Ishikawa (cell line): ENCODE data around the gene MTO1.

Source experiments
- CEBPB ChIP-seq: IDR thresholded peaks from 2 replicates; pipeline ENCODE4 v1.6.1; 2012
- CREB1 ChIP-seq: IDR thresholded peaks from 2 replicates; pipeline ENCODE4 v1.6.1; 2012; ENCODE audit warnings: low read depth
- EGR1 ChIP-seq: IDR thresholded peaks from 2 replicates; pipeline ENCODE4 v1.6.1; 2012
- EP300 ChIP-seq: IDR thresholded peaks from 2 replicates; pipeline ENCODE4 v1.6.1; 2012; ENCODE audit warnings: borderline replicate concordance
- FOXM1 ChIP-seq: IDR thresholded peaks from 2 replicates; pipeline ENCODE4 v1.6.1; 2012; ENCODE audit warnings: low read depth, borderline replicate concordance
- MAX ChIP-seq: IDR thresholded peaks from 2 replicates; pipeline ENCODE4 v1.6.1; 2012
- NFIC ChIP-seq: IDR thresholded peaks from 2 replicates; pipeline ENCODE4 v1.6.1; 2012
- RAD21 ChIP-seq: IDR thresholded peaks from 2 replicates; pipeline ENCODE4 v1.6.1; 2012; ENCODE audit warnings: low read depth
- TAF1 ChIP-seq: IDR thresholded peaks from 2 replicates; pipeline ENCODE4 v1.6.1; 2012; ENCODE audit warnings: low read depth, mild to moderate bottlenecking
- TCF12 ChIP-seq: IDR thresholded peaks from 2 replicates; pipeline ENCODE4 v1.6.1; 2012; ENCODE audit warnings: low read depth
- TEAD4 ChIP-seq: IDR thresholded peaks from 2 replicates; pipeline ENCODE4 v1.6.1; 2012
- YY1 ChIP-seq: IDR thresholded peaks from 2 replicates; pipeline ENCODE4 v1.6.1; 2012; ENCODE audit warnings: low read depth
- ZBTB7A ChIP-seq: IDR thresholded peaks from 2 replicates; pipeline ENCODE4 v1.6.1; 2012; ENCODE audit warnings: low read depth
- TF ChIP-seq, protein P1 (sequence below): IDR thresholded peaks from 2 replicates; pipeline ENCODE4 v1.6.1; 2012
- TF ChIP-seq, protein P2 (sequence below): IDR thresholded peaks from 2 replicates; pipeline ENCODE4 v1.6.1; 2012; ENCODE audit warnings: low read depth, mild to moderate bottlenecking

The MTO1 gene

GRCh38 chr6:73435236-73435635 is 26.3 kb upstream of the MTO1 start:
- TF ChIP-seq EGR1 (no peak), TEAD4 (no peak), MAX (no peak)
- TF ChIP-seq, protein P1, sequence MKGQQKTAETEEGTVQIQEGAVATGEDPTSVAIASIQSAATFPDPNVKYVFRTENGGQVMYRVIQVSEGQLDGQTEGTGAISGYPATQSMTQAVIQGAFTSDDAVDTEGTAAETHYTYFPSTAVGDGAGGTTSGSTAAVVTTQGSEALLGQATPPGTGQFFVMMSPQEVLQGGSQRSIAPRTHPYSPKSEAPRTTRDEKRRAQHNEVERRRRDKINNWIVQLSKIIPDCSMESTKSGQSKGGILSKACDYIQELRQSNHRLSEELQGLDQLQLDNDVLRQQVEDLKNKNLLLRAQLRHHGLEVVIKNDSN = no peak

GRCh38 chr6:73443555-73443954 is 18.0 kb upstream of the MTO1 start:
- TF ChIP-seq ZBTB7A (no peak), TAF1 (no peak), RAD21 (no peak), EP300 (no peak), CEBPB (no peak), EGR1 (no peak), TEAD4 (no peak), YY1 (no peak), CREB1 (no peak), NFIC (no peak)
- TF ChIP-seq, protein P2, sequence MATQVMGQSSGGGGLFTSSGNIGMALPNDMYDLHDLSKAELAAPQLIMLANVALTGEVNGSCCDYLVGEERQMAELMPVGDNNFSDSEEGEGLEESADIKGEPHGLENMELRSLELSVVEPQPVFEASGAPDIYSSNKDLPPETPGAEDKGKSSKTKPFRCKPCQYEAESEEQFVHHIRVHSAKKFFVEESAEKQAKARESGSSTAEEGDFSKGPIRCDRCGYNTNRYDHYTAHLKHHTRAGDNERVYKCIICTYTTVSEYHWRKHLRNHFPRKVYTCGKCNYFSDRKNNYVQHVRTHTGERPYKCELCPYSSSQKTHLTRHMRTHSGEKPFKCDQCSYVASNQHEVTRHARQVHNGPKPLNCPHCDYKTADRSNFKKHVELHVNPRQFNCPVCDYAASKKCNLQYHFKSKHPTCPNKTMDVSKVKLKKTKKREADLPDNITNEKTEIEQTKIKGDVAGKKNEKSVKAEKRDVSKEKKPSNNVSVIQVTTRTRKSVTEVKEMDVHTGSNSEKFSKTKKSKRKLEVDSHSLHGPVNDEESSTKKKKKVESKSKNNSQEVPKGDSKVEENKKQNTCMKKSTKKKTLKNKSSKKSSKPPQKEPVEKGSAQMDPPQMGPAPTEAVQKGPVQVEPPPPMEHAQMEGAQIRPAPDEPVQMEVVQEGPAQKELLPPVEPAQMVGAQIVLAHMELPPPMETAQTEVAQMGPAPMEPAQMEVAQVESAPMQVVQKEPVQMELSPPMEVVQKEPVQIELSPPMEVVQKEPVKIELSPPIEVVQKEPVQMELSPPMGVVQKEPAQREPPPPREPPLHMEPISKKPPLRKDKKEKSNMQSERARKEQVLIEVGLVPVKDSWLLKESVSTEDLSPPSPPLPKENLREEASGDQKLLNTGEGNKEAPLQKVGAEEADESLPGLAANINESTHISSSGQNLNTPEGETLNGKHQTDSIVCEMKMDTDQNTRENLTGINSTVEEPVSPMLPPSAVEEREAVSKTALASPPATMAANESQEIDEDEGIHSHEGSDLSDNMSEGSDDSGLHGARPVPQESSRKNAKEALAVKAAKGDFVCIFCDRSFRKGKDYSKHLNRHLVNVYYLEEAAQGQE = no peak
- TF ChIP-seq, protein P1 = no peak

DNA sequence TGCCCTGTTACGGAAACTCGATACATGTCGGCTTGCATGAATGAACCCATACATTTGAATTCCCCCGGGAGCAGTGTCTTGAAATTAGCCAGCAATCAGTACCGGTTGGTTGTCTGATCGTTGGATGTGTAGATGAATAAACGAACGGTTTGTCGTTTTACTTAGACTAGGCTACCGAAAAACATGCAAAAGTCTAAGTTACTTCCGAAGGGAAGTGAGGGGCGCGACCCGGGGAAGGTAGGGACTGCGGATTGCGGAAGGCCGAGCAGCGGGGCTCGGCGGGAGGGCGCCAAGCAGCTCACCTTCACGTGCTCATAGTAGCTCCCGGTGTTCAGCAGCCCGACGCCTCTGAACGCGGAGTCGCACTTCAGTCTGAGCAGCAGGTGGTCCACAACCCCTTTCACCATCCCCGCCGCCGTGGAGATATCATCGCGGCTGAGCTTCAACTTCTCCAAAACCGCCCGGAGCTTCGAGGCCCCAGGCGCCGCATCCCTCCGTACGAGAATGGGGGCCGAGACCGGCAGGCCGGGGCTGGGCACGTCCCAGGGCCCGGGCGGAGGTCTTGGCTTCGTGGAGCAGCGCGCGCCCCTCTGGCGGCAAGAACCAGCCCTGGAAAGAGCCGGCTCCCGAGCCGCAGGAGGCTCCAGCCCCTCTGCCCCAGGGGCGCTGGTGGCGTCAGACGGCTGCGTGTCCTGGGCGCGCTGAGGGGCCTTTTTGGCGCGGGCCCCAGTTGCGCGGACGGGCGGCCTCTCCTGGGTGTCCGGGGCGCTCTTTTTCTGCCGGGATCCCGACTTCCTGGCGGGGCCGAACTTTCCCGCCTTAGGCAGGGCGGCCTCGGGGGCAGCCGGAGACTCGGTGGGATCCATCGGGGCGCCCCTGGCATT is 10.1 kb upstream of the MTO1 start:
- TF ChIP-seq NFIC = no peak
- TF ChIP-seq TEAD4 = no peak
- TF ChIP-seq FOXM1 = no peak
- no peak for TF ChIP-seq CREB1
- TF ChIP-seq ZBTB7A = no peak
- no peak for TF ChIP-seq YY1
- TF ChIP-seq MAX = no peak
- no peak for TF ChIP-seq TCF12
- no peak for TF ChIP-seq TAF1
- TF ChIP-seq, protein P1 = no peak

GRCh38 chr6:73452107-73452461 is 9.5 kb upstream of the MTO1 start, which contains the start of gene CGAS:
TSS of gene CGAS (minus strand) at chr6:73452297. CDS start at chr6:73452181, 116 bp downstream.
- TF ChIP-seq TEAD4 (no peak), CEBPB (no peak), EGR1 (no peak)
- TF ChIP-seq, protein P2 = no peak

DNA sequence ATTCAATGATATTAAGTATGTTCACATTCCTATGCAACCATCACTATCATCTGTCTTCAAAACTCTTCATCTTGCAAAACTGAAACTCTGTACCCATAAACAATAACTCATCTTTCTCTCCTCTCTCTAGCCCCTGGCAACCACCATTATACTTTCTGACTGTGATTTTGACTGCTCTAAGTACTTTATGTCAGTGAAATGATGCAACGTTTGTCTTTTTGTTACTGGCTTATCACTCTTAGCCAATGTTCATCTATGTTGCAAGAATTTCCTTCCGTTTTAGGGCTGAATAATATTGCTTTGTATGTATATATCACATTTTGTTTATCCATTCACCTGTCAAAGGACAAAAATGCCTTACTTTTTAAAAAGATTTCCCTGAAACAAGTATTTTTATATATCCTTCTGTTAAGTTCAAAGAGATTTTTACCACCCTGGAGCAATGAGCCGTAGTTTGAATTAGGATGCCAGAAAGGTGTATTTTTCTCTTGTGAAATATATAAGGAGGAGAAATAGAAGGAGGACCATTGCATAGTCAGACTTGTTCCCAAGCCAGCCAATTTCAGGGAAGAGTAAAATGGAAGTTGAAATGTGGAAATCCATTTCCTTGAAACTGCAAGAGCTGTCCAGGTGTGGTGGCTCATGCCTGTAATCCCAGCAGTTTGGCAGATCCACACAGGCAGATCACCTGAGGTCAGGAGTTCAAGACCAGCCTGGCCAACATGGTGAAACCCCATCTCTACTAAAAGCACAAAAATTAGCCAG is 5.5 kb upstream of the MTO1 start:
- TF ChIP-seq YY1 (no peak), CEBPB (no peak), FOXM1 (no peak), MAX (no peak), CREB1 (no peak), TAF1 (no peak), EGR1 (no peak), TCF12 (no peak), NFIC (no peak), EP300 (no peak)
- TF ChIP-seq, protein P1 = no peak
